Fibroblast of peridontal ligament (primary cell): ENCODE results near the gene NYAP2.

ENCODE experiments used
- DNase-seq: peaks from one replicate; pipeline ENCODE4 v3.0.0-alpha.2; 2010; ENCODE audit errors: extremely low read depth

The NYAP2 gene

GRCh38 chr2:225558399-225559071 lies 159.0 kb downstream of the NYAP2 start:
- no peak for DNase-seq

GRCh38 chr2:225559072-225559415 lies 159.5 kb downstream of the NYAP2 start:
- no peak for DNase-seq

DNA sequence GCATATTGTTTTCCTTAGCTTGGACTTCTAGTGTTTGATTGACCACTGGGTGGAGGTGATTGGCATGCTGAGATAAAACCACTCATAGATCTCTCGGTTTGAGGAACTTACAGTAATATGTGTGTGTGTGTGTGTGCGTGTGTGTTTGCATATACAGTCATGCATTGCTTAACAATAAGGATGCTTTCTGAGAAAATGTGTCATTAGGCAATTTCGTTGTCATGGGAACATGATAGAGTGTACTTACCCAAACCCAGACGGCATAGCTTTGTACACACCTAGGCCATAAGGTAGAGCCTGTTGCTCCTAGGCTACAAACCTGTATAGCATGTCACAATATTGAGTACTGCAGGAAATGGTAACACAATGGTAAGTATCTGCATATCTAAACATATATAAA lies 167.3 kb downstream of the NYAP2 start:
- peak; percentile 1 for DNase-seq

GRCh38 chr2:225569995-225570394 lies 170.5 kb downstream of the NYAP2 start:
- DNase-seq: no peak

- DNase-seq: no peak
Observed at GRCh38 chr2:225573603-225574002, 174.1 kb downstream of the NYAP2 start.

DNA sequence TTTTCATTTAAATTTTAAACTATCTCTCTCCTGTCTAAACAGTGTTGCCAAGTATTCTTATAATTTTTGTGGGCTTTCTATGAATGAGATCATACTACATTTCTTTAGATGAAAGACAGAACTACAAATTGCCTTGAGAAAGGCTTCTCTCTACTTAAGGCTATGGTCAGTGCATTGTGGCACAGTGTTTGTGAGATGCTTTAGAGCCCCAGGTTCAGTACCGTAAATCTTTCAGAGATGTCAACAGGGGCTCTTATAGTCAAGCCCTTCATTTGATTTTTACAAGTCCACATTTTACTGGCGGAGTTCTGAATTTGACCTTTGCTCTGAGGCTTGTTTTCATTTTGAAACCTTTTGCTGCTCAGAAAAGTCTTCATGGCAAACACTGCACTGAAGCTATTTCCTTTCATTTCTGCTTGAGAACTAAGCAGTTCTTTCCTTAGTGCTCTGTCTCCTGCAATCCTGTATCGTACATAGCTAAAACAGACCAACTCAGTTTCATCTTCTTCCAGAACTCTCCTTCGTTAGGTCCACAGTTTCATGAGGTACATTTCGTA lies 175.2 kb downstream of the NYAP2 start:
- no peak for DNase-seq

- DNase-seq: no peak
Observed at GRCh38 chr2:225581135-225581534, 181.6 kb downstream of the NYAP2 start.

DNA sequence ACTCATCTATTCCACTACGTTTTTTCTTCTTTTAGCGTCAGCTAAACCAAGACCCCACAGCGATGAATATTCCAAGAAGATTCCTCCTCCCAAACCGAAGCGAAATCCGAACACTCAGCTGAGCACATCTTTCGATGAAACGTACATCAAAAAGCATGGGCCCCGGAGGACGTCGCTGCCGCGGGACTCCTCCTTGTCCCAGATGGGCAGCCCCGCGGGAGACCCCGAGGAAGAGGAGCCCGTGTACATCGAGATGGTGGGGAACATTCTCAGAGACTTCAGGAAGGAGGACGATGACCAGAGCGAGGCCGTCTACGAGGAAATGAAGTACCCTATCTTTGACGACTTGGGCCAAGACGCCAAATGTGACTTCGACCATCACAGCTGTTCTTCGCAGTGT lies 182.4 kb downstream of the NYAP2 start:
- DNase-seq: no peak

DNA sequence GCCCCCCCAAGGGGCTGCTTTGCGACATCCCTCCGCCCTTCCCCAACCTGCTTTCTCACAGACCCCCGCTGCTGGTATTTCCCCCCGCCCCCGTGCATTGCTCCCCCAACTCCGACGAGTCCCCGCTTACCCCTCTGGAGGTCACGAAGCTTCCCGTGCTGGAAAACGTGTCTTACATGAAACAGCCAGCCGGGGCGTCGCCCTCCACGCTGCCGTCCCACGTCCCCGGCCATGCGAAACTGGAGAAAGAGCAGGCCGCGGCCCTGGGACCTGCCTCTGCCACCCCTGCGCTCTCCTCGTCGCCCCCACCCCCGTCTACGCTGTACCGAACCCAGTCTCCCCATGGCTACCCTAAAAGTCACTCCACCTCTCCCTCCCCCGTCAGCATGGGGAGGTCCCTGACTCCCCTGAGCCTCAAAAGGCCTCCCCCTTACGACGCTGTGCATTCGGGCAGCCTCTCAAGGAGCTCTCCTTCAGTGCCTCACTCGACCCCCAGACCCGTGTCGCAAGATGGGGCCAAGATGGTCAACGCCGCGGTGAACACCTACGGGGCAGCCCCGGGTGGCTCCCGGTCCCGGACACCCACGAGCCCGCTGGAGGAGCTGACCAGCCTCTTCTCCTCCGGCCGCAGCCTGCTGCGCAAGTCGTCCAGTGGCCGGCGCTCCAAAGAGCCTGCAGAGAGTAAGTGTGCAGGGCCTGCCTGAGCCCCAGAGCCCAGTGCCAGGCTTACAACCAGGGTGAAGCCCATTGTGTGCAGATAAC lies 183.0 kb downstream of the NYAP2 start:
- DNase-seq: no peak

- no peak for DNase-seq
Observed at GRCh38 chr2:225584796-225585195, 185.3 kb downstream of the NYAP2 start.

GRCh38 chr2:225590932-225591331 lies 191.4 kb downstream of the NYAP2 start:
- no peak for DNase-seq

GRCh38 chr2:225597911-225598310 lies 198.4 kb downstream of the NYAP2 start:
- DNase-seq: no peak

GRCh38 chr2:225598426-225598825 lies 198.9 kb downstream of the NYAP2 start:
- no peak for DNase-seq

DNA sequence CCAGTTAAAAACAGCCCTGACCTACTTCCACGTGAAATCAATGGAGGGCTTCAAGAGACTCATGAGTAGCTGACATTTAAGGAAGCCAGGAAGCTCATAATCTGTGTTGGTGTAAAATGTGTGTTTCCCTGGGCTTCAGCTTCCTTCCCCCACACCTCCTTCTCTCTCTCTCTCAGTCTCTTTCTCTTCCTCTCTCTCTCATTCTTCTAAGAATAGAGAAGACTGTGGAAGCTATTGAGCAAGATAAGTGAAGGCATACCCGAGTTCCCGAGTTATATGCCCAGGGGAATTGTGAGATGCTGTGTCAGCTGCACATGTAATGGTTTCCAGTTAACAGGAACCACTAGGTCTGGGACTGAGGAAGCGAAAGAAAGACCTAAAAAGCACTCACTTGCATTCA lies 199.4 kb downstream of the NYAP2 start:
- peak; percentile 64 for DNase-seq

DNA sequence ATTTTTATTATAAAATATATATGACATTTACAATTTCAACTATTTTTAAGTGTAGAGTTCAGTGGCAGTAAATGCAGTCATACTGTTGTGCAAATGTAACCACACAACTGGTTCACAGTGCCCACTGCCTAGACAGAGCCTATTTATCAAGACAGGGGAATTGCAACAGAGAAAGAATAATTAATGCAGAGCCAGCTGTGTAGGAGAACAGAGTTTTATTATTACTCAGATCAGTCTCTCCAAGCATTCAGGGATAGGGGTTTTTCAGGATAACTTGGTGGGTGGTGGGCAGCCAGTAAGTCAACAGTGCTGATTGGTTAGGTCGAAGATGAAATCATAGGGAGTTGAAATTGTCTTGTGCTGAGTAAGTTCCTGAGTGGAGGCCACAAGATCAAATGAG lies 200.3 kb downstream of the NYAP2 start:
- no peak for DNase-seq

DNA sequence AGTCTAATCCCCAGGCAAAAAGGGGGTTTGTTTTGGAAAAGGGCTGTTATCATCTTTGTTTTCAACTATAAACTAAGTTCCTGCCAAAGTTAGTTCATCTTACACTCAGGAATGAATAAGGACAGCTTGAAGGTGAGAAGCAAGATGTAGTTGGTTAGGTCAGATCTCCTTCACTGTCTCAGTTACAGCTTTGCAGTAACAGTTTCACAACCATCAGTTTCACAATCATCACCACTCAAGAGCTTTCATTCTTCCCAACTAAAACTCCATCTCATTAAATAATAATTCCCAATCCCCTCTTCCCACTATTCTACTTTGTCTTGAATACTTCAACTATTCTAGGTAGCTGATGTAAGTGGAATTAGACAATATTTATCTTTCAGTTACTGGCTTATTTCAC lies 200.9 kb downstream of the NYAP2 start:
- peak; percentile 25 for DNase-seq

- DNase-seq: no peak
Observed at GRCh38 chr2:225600865-225601264, 201.4 kb downstream of the NYAP2 start.

DNA sequence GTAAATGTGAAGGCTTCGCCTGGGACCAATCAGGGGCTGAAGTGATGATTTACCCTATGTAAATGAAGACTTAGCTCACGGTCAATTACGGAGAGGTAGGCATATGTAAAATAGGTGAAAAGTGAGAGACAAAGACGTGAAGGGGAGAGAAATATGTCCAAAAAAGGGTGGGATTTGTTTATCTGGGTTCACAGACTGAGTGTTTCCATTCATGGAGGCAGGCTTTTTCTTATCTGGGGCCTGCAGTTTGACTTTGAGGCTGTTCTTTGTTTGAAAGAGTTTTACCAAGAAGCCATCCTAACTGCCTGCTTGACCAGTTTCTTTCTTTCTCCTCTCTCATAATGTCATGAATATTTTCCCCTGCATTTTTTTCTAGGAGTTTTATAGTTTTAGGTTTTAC lies 202.7 kb downstream of the NYAP2 start:
- no peak for DNase-seq

DNA sequence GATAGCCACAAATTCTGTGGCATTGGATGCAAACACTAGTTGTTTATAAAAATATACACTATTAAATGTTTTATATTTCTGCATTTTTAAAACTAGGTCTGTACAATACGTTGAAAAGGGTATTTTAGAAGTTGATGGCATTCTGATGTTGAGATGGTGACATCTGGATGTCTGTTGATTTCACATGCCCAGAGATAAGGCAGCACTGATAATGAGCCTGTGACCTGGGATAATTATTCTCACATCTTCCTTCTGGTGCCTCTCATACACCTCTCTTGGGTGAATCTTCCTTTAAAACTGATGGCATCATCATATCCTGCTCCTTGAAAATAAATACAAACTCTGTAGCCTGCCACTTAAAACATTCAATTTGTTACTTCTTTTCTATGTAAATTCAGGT lies 208.6 kb downstream of the NYAP2 start:
- DNase-seq: no peak

DNA sequence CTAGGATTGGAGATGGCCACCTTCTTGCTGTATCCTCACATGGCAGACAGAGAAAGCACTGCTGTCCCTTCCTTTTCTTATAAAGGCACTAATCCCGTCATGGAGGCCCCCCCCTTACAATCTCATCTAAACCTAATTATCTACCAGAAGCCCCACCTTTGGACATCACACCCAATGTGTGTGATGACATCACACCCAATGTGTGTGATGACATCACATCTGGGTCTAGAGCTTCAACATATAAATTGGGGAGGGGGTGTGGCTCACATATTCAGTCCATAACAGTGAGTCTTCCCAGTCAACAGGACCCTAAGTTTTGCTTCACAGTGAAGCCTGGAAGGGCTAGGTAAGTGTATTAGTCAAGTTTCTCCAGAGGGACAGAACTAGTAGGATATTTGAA lies 213.1 kb downstream of the NYAP2 start:
- no peak for DNase-seq

- DNase-seq: no peak
Observed at GRCh38 chr2:225614915-225615314, 215.4 kb downstream of the NYAP2 start.

GRCh38 chr2:225615514-225615913 lies 216.0 kb downstream of the NYAP2 start:
- no peak for DNase-seq

GRCh38 chr2:225616372-225616771 lies 216.9 kb downstream of the NYAP2 start:
- DNase-seq: no peak
